ENCODE measurements around the gene NOVA1. TPM values are rescaled to one million over a fixed set of nuclear protein-coding genes. Genes with fewer than 3 reads are reported as not detected.
A peak's percentile ranks its signal among the peaks of the same experiment; 100 is the strongest.

The NOVA1 gene
- total RNA-seq, 4 donors from 2014 or later, result 13.1 to 43.1 (median 20.4) TPM

DNA sequence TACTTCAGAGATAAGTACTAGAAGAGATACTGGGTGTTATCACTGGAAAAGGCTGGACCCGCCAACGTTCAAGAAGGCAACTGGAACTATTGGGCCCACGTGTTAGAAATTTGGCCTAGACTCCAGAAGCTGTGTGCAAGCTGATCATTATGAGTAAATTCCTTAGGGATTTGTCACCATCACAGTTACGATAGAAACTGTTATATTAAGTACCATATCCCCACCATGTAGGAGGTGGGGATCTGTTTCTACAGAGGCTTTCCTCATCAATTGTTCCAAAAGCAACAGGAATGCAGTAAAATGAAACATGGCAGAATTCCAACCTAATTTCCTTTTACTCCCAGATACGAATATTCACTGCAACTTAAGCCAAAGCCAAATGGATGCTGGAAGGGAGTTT is 170.7 kb downstream of the NOVA1 start:
- H3K9me3 ChIP-seq, result no peaks in the 10 kb centered on the region
- intact Hi-C loops (cut with DNase I; ENCODE audit: low total_unique reads), result no loop called here
- no peak for TF ChIP-seq POLR2A (IDR thresholded peaks at IDR 0.05)
- TF ChIP-seq, protein P1, sequence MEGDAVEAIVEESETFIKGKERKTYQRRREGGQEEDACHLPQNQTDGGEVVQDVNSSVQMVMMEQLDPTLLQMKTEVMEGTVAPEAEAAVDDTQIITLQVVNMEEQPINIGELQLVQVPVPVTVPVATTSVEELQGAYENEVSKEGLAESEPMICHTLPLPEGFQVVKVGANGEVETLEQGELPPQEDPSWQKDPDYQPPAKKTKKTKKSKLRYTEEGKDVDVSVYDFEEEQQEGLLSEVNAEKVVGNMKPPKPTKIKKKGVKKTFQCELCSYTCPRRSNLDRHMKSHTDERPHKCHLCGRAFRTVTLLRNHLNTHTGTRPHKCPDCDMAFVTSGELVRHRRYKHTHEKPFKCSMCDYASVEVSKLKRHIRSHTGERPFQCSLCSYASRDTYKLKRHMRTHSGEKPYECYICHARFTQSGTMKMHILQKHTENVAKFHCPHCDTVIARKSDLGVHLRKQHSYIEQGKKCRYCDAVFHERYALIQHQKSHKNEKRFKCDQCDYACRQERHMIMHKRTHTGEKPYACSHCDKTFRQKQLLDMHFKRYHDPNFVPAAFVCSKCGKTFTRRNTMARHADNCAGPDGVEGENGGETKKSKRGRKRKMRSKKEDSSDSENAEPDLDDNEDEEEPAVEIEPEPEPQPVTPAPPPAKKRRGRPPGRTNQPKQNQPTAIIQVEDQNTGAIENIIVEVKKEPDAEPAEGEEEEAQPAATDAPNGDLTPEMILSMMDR (IDR thresholded peaks at IDR 0.05), result no peak
- H3K4me1 ChIP-seq, result no peaks in the 10 kb centered on the region
- no peaks in the 10 kb centered on the region for H3K27me3 ChIP-seq
- no peak for DNase-seq
- no peak overlapping the region for H3K4me3 ChIP-seq
- H3K27ac ChIP-seq, result no peak overlapping the region
- H3K36me3 ChIP-seq, result no peaks in the 10 kb centered on the region

- no peaks in the 10 kb centered on the region for H3K9me3 ChIP-seq
- no peaks in the 10 kb centered on the region for H3K27me3 ChIP-seq
- intact Hi-C loops (cut with DNase I; ENCODE audit: low total_unique reads), result no loop called here
- no peaks in the 10 kb centered on the region for H3K4me1 ChIP-seq
- no peak for DNase-seq
- no peak overlapping the region for H3K27ac ChIP-seq
- no peak overlapping the region for H3K4me3 ChIP-seq
- TF ChIP-seq, protein P1 (IDR thresholded peaks at IDR 0.05), result no peak
- no peak for TF ChIP-seq POLR2A (IDR thresholded peaks at IDR 0.05)
- H3K36me3 ChIP-seq, result no peaks in the 10 kb centered on the region
These were observed 173.3 kb downstream of the NOVA1 start for GRCh38 chr14:26424537-26424936.

DNA sequence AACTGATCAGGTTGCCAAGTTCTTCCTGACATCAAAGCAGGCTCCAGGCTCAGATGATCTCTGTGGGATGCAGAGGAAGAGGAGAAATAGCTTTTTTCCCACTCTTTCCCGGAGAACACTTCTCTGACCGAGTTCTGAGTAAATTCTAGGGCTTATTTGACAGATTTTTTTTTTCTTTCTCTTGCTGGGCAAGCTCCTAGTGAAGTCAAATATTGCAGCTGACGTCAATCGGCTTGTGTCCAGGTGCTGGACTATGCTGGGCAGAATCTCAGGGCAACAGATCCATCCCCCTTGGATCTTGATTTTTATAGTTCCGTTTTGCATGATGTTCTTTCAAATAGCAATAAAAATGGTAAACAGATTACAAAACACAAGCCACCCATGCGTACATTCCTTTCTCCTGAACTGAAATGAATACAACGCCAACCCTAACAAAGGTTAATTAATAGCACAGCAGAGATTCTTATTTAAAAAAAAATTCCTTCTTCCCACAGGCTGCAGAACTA is 182.2 kb downstream of the NOVA1 start:
- Histone ChIP-seq H3K4me3 (no peak overlapping the region), H3K4me1 (no peaks in the 10 kb centered on the region), H3K27me3 (no peaks in the 10 kb centered on the region), H3K36me3 (no peaks in the 10 kb centered on the region), H3K27ac (peak overlapping the region; percentile 18 to 43), H3K9me3 (no peaks in the 10 kb centered on the region)
- peak; percentile 77 to 83 for DNase-seq
- TF ChIP-seq POLR2A (IDR thresholded peaks at IDR 0.05), result no peak
- TF ChIP-seq, protein P1 (IDR thresholded peaks at IDR 0.05), result no peak
- intact Hi-C loops (cut with DNase I; ENCODE audit: low total_unique reads), result no loop called here

DNA sequence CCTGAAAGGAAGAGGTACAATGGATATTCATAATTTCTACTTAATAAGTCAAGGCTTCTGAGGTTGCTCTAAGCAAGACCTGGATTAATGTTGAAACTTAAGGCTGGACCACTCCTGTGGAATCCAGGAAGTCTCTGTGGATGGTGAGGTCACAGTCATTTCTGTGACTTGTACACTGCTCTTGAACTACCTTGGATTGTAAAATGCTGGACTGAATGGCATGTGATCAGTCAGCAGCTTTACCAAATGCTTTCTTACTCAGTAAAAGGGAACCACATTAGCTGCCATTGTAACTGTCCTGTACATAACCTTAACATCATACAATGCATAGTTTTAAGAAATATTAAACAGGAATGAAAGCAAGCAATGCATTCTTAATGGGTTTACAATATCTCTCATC is 182.9 kb downstream of the NOVA1 start:
- H3K36me3 ChIP-seq, result no peaks in the 10 kb centered on the region
- H3K27me3 ChIP-seq, result no peaks in the 10 kb centered on the region
- DNase-seq, result no peak
- no peak overlapping the region for H3K27ac ChIP-seq
- intact Hi-C loops (cut with DNase I; ENCODE audit: low total_unique reads), result no loop called here
- TF ChIP-seq POLR2A (IDR thresholded peaks at IDR 0.05), result no peak
- TF ChIP-seq, protein P1 (IDR thresholded peaks at IDR 0.05), result no peak
- H3K4me3 ChIP-seq, result no peak overlapping the region
- H3K9me3 ChIP-seq, result no peaks in the 10 kb centered on the region
- no peaks in the 10 kb centered on the region for H3K4me1 ChIP-seq

DNA sequence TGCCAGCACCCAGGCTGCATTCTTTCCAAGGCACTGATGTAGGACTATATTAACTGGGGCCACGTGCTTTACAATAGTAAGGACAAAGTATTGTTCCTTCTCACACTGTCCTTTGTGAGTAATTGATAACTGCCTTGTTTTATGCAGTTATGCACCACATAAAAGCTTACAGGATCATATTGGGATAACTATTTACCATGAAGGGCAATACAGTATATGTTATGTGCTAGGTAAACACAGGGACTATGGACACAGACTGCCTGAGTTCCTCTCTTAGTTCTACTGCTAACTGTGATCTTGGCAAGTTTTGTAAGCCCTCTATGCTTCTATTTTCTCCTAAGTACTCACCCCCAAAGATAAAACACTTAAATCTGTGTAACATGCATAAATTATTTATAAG is 183.7 kb downstream of the NOVA1 start:
- TF ChIP-seq, protein P1 (IDR thresholded peaks at IDR 0.05), result no peak
- no peak for TF ChIP-seq POLR2A (IDR thresholded peaks at IDR 0.05)
- intact Hi-C loops (cut with DNase I; ENCODE audit: low total_unique reads), result no loop called here
- Histone ChIP-seq H3K36me3 (no peaks in the 10 kb centered on the region), H3K27ac (no peak overlapping the region), H3K4me3 (no peak overlapping the region), H3K9me3 (no peaks in the 10 kb centered on the region), H3K27me3 (no peaks in the 10 kb centered on the region), H3K4me1 (no peaks in the 10 kb centered on the region)
- no peak for DNase-seq
